ENCODE results near the gene GLP2R. TPM values are rescaled to one million over a fixed set of nuclear protein-coding genes. Genes with fewer than 3 reads are reported as not detected.

The GLP2R gene
- total RNA-seq, 1 donor = not detected

DNA sequence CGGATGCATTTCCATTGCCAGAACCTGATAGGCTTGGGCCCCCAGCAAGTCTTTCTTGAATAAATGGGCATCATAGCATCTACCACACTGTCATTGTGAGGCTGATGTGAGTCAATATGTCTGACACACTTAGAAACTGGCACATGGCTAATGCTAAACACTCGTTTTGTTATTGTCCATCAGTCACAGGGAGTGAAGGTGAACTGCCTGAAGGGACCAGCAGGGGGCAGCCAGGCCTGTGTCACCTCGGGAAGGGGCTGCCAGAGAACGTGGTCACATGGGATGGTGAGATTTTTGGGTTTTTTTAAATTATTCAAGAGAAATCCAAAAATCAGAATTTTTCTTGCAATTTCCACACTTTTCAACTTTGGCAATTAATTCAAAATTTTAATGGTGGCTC, 80.2 kb downstream of the GLP2R start:
- DNase-seq (ENCODE audit: low read depth) = no peak
- TF ChIP-seq, protein P1, sequence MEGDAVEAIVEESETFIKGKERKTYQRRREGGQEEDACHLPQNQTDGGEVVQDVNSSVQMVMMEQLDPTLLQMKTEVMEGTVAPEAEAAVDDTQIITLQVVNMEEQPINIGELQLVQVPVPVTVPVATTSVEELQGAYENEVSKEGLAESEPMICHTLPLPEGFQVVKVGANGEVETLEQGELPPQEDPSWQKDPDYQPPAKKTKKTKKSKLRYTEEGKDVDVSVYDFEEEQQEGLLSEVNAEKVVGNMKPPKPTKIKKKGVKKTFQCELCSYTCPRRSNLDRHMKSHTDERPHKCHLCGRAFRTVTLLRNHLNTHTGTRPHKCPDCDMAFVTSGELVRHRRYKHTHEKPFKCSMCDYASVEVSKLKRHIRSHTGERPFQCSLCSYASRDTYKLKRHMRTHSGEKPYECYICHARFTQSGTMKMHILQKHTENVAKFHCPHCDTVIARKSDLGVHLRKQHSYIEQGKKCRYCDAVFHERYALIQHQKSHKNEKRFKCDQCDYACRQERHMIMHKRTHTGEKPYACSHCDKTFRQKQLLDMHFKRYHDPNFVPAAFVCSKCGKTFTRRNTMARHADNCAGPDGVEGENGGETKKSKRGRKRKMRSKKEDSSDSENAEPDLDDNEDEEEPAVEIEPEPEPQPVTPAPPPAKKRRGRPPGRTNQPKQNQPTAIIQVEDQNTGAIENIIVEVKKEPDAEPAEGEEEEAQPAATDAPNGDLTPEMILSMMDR (IDR thresholded peaks at IDR 0.05; ENCODE audit: insufficient read depth, low read length) = peak; percentile 27
- H3K4me3 ChIP-seq (ENCODE audit: low read depth, low read length) = no peak overlapping the region

DNA sequence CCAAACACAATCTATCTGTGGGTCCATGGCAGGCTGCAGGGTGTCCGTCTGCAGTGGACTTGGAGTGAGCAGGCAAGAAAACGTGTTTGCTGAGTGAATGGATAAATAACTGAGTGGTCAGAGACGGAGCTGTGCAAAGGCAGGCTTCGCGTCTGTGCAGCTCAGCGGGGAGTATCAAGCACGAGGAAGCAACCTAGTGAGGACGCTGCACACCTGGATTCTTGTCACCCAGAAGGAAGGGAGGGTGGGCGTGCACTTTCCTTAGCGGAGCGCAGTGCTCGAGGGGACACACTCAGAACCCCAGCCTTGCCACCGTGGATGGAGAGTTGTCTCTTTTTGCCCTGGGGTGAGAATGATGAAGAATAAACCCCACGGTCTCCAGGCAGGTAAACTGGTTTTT, 80.9 kb downstream of the GLP2R start:
- TF ChIP-seq, protein P1 (IDR thresholded peaks at IDR 0.05; ENCODE audit: insufficient read depth, low read length) = no peak
- no peak overlapping the region for H3K4me3 ChIP-seq (ENCODE audit: low read depth, low read length)
- no peak for DNase-seq (ENCODE audit: low read depth)

DNA sequence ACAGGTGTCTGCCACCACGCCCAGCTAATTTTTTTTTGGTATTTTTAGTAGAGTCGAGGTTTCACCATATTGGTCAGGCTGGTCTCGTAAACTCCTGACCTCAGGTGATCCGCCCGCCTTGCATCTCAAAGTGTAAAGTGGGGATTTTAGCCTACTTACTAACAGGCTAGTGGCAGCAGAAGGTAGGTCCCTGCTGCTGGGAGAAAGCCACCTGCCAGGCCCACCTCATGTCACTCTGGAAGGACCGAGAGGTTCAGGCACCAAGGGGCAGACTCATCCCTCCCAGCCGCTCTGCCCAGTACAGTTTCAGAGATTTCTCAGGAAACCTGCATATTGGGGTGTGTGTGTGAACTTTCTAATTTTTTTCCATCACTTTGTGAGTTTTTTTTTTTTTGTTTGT, 81.4 kb downstream of the GLP2R start:
- DNase-seq (ENCODE audit: low read depth) = no peak
- TF ChIP-seq, protein P1 (IDR thresholded peaks at IDR 0.05; ENCODE audit: insufficient read depth, low read length) = no peak
- no peak overlapping the region for H3K4me3 ChIP-seq (ENCODE audit: low read depth, low read length)

DNA sequence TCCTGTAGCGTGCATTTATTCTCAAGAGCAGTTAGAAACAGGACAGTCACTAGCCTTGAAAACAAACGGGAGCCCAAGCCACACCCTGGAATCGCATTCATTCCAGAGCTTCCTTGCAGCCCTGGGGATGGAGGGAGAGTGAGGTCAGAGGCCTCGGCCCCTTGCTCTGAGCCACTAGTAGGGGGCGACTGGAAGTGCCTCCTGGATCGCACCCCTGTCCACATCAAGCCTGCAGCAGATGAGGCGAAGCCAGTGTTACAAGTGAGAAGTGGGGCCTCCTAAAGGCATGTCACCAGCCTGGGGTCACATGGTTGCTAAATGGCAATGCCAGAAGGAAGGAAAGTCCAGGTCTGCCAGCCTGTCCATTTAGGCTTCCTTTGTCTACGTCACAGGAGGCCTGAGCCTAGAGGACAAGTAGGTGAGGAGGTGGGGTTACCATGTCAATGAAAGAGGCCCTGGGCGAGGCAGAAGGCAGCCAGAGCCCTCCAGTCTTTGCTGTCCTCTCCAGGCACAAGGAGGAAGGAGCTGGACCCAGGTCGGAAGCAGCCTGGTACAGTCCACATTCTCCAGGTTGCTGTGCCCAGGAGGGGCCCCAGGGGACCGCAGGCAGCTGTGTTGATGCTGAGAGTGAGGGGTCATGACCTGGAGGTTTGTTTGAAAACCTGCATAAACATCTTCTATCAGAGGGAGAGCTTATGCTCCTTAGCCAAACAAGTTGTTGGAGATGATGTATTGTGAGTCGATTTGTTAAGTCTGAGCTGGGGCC, 82.3 kb downstream of the GLP2R start:
- no peak overlapping the region for H3K4me3 ChIP-seq (ENCODE audit: low read depth, low read length)
- DNase-seq (ENCODE audit: low read depth) = no peak
- TF ChIP-seq, protein P1 (IDR thresholded peaks at IDR 0.05; ENCODE audit: insufficient read depth, low read length) = no peak

DNA sequence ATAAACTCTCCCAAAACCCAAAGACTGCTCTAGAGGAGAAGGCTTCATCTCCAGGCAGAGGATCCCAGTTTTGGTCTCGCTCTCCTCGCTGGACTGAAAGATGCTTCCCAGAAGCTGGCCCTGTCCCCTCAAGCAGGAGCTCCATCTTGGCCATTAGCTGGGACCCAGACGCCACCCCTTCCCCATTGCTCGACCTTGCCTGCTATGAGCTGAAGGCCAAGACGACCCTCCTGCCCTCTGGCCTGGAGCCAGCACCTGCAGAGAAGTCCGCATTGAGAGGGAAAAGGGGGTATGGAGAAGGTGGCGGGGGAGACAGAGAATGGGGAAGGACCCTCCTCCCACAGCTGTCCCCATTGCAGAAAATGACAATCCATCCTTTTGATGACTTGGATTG, 82.9 kb downstream of the GLP2R start:
- no peak for DNase-seq (ENCODE audit: low read depth)
- TF ChIP-seq, protein P1 (IDR thresholded peaks at IDR 0.05; ENCODE audit: insufficient read depth, low read length) = no peak
- no peak overlapping the region for H3K4me3 ChIP-seq (ENCODE audit: low read depth, low read length)

DNA sequence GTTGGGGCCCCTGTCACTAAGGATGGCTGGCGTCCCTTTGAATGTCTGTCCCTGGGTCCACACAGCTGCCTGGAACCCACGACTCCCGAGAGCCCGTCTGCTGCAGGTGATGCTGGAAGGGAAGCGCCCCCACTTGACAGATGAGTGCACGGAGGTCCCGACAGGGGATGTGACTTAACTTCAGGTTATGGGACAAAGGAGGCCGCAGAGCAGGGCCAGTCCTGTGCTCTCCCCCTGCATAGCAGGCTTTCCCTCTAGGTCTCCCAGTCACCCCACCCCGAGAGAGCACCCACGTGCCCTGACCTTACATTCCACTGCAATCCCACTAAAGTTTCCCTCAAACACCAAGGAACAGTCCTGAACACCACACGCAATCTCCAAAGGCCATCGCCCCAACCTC, 85.4 kb downstream of the GLP2R start:
- DNase-seq (ENCODE audit: low read depth) = no peak
- TF ChIP-seq, protein P1 (IDR thresholded peaks at IDR 0.05; ENCODE audit: insufficient read depth, low read length) = no peak
- H3K4me3 ChIP-seq (ENCODE audit: low read depth, low read length) = no peak overlapping the region
